HCEC 1CT (cell line): ENCODE data around the gene CHRNA1.

Experiments
- DNase-seq: peaks from one replicate; pipeline ENCODE4 v3.0.0-alpha.2; 2017

The CHRNA1 gene

DNA sequence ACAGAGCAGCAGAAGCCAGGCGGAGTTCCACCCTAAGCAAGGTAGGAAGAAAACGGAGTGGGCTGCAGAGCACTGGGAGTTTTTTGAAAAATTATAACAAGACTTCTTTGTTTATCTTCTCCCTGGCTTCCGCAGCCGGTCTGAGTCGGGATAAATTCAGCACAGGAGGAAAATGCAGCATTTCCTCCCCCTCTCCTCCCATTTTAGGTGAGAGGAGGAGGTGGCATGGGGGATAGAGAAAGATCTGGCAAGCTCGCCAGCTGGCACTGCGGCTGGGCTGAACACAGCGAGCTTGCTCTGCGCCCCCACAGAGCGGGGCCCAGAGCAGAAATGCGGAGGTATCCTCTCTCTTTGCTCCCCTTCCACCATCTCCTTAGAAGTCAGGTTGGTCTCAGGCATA is 17.7 kb upstream of the CHRNA1 start:
- no peak for DNase-seq

DNA sequence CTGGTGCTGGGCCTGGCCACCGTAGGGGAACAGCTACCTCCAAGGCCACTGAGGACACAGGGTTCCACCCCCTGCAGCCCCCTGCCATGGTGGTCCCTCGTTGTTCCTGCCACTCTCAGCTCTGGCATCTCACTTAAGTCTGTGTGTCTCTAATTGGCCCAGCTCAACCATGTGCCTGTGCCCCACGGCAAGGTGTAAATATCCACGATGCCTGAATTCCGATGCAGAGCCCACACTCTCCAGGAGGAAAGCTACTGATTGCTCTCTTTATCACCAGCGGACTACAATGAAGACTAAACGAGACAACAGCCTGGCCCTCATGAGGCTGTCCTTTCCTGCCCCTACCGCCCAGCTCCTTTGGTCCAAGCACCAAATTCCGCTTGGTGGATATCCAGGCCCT is 17.0 kb upstream of the CHRNA1 start:
- DNase-seq, result no peak

DNA sequence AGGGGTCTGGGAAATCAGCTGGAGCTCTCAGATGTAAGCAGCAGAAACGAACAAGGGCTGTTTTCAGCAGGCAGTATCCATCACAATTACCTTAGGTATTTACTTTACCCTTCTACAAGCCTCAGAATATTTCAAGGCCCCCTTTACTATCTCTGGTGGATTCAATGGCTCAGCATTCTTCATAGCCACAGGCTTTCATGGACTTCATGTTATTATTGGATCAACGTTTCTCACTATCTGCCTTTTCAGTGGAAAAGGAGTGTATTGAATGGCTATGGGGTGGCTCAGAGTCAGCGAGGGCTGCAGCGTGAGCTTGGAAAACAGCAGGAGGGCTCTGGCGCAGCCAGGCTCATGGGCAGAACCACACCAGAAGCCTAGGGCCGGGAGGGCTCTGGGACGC is 16.6 kb upstream of the CHRNA1 start:
- no peak for DNase-seq

DNA sequence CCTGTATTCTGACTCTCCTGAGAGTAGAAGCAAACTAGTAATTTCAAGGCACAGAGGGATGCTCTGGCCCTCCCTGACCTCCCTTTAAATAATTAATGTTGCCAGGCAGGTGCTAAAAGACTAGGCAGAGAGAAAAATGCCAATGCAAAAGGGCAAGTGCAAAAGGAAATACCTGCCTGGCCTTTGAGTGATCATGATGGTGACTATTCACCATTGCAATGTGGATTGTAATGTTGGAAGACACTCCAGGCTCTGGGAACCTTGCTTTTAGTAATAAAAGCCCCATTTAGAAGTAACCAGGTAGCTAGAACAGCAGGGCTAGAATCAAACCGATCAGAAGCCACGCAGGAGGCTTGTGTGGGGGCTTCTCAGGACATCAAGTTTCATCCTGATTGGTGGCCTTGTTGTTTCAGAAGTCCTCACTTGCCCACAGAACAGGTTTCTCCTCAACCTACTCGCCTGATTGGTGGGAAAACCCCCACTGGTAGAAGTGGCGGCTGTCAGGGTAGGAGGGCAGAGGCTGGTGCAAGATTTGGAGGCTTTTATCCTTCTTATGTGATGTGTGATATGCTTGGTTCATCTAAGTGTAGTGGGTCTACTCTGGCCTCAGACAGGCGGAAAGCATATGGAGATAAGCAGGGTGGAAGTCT is 16.0 kb upstream of the CHRNA1 start:
- no peak for DNase-seq

DNA sequence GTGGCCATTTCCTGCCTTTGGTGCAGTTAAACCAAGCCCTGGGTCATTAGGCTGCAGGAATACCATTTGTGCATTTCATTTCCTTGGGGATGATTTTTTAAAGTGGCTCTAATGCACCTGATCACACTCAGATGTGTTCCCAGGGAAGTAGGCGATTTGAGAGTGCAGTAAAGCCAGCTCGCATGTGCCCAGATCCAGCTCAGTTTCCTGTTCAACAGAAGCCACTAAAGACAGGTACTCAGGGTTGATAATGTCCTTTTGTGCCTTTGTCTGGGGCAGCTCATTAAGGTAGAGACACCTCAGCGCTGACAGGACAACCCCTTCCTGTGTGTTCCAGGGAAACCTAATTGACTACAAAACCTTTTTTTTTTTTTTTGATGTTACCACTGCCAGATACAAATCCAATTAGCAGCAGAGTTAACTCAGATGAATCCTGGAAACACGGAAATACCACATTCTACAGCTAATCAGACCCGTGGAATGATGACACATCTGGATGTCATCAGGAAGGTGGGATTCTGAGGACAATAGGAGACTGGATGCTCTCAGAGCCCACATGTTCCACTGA is 15.2 kb upstream of the CHRNA1 start:
- DNase-seq, result peak; percentile 66

DNA sequence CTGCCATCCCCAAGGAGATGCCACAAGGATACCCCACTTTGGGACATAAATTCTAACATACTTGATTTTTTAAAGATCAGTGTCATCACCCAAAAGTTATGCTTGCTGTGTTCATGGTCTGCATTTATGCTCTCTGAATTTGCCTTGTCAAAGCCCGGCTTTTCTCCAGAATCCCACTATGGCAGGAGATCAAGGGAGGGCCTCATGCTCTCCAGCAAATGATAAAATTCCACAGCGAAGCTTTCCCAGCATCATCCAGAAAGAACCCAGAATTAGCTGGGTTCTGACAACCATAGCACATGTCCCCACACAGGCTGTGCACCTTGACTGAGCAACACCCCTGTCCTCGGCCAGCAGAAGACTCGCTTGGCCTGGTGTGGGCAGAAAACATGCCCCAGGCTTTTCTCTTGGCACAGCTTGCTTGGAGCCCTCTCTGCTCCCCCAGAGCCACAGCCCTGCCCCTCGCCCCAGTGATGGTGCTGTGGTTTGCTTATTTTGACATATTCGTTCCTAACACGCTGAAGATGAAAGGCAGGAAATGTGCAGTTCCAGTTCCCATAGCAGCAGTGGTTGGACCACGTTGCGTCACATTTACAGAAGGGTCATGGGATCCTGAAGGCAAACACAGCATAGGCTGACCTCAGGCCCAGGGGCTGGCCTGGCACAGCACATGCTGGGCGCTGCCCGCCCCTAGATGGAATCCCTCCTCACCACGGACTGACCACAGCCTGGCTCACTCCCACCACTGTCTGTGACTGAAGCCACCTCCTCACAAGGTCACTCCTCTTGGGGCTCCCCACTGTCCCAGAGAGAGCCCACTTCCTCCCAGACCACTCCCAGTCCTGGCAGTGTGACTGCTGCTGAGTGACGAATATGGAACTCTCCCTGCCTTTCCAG is 14.1 kb upstream of the CHRNA1 start:
- peak; percentile 93 for DNase-seq

DNA sequence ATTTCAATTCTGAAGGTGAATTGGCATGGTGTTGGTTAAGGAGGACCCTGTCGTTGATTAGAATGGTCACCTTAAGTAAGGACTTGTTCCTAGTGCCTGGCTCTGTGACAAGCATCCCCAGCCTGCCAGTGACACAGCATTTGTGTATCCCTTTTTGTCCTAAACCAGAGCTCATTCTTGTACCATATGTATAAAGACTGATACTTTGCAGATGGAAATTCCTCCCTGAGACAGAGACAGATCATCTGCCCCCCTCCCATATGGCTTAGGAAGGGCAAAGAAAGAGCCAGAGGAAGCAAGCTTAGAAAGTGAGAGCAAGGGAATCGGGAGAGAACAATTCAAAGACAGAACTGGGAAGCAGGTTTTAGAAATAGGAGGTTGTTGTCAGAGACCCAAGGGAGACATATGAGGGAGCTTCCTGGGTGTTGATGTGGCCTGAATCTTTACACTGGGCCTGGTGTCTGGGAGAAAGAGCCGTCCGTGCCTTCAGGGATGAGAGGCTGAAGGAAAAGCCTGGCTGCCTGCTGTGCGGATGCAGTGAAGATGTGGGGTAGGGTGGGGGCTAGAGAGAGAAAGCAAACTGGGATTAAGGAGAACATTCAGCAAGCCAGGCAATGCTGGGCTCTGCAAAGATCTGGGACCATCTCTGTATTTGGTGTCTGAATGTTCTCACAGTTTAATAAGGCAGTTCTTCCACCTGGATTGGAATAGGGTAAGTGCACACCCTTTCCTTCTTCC is 13.2 kb upstream of the CHRNA1 start:
- no peak for DNase-seq

DNA sequence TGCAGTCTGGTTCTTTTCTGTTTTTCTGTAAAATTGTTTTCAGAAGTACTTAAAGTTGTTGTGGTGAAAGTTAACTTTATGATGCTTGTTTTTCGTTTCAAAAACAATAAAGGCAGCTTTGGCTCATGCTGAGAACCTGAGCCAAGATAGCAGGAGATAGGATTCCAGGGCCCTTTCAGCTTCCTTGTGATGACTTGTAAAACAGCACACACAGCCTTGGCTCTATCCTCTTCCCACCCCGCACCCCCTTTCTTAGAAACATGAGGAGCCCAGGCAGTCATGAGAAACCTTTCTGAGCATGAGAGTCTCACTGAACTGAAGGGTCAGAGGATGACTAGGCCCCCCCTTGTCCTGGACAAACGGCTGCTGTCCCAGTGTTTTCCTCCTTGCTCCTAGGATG is 12.4 kb upstream of the CHRNA1 start:
- DNase-seq, result no peak

DNA sequence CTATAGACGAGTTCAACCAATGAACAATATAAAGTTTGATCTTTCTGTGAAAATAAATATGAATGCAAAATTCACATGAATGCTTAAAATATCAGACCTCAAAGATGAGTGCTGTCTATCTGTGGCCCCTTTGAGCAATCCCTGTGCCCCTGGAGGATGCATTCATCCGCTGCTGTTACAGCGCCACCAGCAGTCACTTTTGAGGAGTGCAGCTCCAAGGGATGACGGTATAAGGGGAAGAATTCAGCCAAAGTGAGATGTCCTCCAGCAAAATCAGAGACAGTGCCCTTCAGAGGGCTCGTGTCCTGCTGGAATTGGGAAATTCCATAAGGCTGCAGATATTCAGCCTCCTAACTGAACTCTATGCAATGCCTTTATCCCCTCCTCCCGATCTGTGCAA is 12.0 kb upstream of the CHRNA1 start:
- no peak for DNase-seq

DNA sequence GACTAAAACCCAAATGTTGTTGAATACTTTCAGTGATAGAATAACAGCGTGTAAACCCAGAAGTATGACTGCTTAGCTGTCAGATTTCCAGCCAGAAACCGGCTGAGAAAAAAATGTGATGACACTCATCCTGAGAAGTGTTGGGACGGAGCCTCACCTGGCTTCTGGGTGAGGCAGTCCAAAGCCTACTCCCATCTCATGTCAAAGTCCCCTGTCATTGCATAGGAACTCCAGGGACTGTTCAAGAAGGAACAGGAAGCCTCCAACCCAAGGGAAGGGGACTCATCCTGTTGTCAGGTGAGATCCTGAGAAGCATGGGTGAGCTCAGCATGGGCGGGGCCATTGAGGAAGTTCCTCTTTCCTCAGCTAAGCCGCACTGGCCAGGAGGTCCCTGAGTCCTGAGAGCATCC is 11.3 kb upstream of the CHRNA1 start:
- no peak for DNase-seq

DNA sequence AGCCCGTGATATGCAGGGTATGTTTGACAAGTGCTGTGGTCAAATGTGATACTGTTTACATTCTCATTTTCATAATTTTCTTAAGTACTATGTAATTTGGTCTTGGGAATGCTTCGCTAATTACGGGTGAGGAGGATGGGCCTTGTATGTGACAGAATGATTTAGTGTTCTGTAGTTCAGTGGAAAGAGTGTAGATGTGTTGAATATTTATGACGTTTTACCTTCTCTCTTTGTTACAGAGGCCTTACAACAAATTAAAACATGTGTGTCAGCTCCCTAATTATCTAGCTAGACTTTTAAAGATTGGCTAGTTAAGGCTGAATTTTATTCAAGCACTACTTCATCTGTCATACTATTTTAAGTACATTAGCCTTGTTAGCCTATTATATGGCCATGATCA is 10.6 kb upstream of the CHRNA1 start:
- no peak for DNase-seq

DNA sequence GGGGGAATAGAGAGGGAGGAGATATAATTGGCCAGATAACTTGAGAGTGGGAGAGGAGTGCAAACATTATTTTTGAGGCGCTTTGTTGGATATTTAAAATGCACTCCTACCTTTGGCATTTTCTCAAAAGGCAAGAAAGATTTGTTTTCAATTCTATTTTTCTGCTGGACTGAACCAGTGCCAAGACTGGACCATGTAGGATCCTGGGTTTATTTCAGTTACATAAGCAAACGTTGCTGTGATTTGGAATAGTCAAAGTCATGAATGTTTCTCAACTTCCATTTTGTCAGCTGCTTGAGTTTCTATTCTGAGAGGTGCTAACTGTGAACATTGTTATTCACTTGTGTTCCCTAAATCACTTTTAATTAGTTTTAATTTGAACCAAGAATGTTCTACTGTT is 8.9 kb upstream of the CHRNA1 start:
- no peak for DNase-seq

DNA sequence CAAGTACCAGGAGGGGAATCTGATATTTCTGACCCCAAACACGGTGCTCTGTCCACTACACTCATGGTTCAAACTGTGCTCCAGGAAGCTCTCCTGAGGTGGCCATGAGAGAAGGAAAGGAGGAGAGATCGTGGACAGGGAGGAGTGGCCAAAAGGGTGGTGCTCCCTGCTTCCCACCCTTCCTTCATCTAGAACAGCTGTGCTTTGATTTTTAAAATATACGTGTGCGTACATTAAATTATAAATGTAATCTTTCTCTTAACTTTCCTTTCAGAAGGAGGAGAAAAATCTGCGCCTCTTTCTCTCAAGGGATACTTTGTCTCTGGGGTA is 8.2 kb upstream of the CHRNA1 start:
- DNase-seq, result no peak

DNA sequence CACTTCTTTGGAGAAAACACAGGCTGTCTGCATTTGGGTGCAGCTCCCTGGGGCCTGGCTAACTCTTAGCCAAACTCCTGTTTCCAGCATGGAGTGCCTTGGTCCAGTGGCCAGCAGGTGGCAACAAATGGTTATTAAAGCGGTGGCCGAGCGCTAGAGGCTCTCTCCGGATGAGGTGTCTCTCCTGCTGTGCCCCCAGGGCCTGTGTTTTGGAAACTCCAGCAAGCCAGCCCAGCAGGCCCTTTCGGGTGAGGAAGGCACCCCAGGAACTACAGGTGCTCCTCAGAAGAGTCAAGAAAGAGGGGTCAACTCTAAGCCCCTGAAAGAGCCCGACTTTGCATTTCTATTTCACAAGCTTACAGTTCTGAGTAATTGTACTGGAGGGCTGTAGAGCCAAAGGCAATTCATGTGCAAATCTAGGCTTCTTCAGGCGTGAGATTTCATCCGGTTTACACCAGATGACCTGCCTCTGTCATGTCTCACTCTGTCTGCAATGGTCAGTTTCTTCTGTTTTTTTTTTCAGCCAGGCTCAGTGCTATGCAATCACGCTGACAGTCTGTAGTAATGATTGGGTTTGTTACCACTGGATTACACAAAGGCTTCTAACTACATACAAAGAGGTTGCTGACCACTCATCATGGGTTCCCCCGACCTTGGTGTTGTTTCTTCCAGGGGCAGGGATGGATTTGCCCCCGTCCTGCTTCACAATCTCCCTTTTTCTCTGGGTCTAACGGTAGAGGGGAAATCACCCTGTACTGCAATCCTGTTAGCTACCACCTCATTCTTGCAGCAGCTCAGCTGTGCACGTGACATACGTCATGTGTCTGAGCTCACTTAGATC is 7.6 kb upstream of the CHRNA1 start:
- DNase-seq, result peak; percentile 78

DNA sequence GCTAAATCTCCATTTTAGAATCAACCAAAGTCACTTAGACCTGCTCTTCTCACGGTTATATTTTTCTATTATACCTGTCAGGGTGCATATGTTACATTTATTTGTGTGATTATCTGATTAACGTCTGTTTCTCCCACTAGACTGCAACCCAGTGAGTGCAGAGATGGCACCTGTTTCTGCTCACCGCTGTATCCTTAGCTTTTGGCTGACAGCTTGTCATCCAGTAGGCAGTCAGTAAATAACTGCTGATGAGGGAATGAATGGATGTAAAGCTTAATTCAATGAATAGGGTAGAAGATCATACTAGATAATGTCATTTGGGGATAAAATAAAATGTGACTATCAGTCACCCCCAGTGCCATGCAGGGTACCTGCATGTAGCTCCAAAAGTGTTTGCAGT is 6.9 kb upstream of the CHRNA1 start:
- no peak for DNase-seq

DNA sequence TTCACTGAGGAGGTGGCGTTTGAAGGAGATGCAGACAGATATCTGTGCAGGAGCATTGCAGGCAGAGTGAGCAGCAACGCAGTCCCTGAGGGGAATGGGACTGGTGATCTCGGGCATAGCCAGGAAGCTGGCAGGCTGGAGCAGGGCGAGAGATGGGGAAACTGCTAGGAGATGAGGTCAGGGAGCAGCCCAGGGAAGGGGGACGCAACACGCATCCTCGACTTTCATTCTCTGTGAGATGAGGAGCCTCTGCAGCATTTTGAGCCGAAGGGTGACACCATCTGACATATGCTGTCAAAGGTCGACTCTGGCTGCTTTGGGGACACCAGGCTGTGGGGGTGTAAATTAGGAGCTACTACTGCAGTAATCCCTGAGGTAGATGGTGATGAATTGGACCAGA is 4.3 kb upstream of the CHRNA1 start:
- no peak for DNase-seq

DNA sequence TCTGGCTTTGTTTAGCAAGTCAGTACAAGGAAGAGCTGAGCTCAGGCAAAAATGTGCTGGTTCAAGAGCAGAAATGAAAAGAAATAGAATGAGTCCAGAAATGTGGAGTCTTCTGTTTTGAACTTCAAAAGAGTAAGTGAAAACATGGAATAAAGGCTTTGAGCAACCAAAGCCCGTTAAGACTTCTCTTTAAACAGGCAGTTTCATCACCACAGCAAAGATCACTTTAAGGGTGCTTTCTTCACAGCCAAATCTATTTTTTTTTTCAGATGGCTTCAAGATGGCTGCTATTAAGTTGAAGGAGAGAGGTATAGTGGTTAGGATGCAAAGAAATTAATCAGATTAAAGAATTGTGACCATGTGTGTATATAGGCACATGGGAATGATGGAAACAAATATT is 2.0 kb upstream of the CHRNA1 start:
- DNase-seq, result no peak

DNA sequence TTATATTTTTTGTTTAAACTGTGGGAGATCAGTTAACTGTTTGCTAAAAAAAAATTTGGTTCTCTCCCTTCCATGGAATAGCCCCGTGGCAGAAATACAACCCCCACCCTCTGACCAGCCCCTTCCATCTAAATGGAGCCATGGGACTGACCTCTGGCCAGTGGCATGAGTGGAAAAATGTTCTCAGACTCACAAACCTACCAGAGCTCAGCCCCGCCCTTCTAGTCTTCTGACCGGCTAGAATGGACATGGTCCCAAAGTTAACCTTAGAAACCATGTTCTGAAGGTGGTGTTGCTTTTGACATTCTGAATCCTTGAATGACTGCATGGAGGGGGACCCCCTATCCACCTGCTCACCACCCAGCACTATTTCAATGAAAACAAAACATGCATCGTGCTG is 1.3 kb upstream of the CHRNA1 start:
- no peak for DNase-seq

DNA sequence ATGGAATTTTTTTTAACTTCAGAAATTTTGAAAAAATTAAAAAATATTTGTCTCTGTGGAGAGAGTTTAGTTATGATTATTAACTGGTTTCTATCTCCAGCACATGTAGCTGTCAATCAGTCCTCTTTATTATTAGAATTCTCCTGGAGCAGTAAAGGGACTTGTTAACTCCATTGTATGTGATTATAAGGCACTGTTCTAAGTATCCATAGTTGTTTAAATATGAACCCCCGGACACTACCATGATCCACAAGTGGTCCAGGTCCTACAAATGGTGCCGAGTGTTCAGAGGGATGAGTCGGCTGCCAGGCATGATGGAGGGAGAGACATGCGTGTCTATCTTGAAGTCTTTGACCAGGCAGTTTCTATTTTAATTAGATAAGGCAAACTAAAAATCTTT is 492 bp downstream of the CHRNA1 start:
- no peak for DNase-seq

DNA sequence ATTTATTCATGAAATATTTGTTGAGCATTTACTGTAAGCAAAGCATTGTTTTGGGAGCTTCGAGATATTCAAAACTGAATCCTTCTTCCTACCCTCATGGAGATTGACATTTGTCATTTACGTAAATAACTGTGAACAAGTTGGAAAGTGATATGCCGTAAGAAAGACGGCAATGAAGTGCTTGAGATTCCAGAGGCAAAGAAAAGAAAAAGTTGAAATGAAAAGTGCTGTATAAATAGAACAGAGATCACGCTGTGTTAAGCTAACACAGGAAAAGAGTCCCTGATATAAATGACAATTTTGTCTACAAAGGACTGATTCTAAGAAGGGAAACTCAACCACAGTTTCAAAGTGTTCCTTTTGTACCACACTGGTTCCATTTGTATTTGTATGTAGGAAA is 1.8 kb downstream of the CHRNA1 start:
- DNase-seq, result no peak

DNA sequence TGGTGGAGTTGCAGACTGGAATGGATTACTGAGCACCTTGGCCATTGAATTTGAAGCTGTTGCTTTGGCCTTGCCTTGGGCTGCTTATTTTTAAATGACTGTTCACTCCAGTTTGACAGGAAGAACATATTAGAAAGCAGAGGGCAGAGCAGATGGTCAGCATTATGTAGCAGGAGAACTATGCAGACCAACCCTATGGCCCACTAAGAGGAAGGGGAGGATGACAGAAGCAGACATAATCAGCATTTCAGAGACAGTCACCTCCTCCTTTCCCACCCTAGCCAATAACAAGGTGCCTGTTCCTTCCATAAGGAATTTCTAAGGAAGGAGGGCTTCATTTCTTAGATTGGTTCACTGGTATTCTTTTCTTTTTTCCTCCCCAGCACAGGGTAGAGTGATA is 2.4 kb downstream of the CHRNA1 start:
- peak; percentile 32 for DNase-seq

DNA sequence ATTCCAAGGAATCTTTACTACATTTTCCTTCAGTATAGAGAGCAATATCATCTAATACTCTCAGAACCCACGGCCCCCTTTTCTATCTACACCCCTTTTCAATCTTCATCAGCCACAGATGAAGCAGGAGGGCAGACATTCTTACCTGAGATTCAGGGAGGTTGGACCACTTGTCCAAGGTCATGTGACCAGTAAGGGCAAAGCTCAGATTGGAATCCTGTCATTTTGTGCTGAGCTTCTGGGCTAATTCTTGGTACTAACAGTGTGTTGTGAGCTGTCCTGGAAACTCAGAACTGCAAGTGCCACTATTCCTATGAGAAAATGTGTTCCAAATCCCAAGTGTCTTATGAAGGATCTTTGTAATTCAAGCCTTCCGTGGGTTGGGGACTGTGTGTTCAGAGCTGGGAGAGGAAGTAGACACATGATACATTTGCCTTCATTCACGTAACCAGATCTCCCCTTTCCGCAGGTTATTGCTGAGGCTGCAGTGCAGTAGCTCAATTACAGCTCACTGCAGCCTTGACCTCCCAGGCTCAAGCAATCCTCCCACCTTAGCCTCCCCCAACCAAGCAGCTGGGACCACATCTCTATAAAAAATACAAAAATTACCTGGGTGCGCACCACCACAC is 3.3 kb downstream of the CHRNA1 start:
- DNase-seq, result no peak
